DOHH2 (cell line): ENCODE results near the gene BCL2.

ENCODE experiments used
- H3F3A ChIP-seq: fragments of 200-600 bp; sonication (generic), shearing (Covaris generic); 2 replicates; pipeline ENCODE4 v1.6.0; 2016; ENCODE audit warnings: antibody characterized with exemption, mild to moderate bottlenecking; ENCODE audit not compliant: control insufficient read depth, insufficient read depth
- H3K27ac ChIP-seq: fragments of 200-600 bp; sonication (generic); 2 replicates; pipeline ENCODE4 v1.5.1; 2014; ENCODE audit warnings: low read depth, mild to moderate bottlenecking, low read length, moderate library complexity
- H3K27me3 ChIP-seq: fragments of 200-600 bp; sonication (generic); 2 replicates; pipeline ENCODE4 v1.6.1; 2014; ENCODE audit warnings: mild to moderate bottlenecking, low read length, mixed read lengths; ENCODE audit not compliant: control insufficient read depth
- H3K36me3 ChIP-seq: fragments of 200-600 bp; sonication (generic); 2 replicates; pipeline ENCODE4 v1.6.1; 2014; ENCODE audit warnings: mild to moderate bottlenecking, low read length, moderate library complexity, mixed read lengths; ENCODE audit not compliant: control insufficient read depth
- H3K4me1 ChIP-seq: fragments of 200-600 bp; sonication (generic); 2 replicates; pipeline ENCODE4 v1.6.1; 2014; ENCODE audit warnings: mild to moderate bottlenecking, low read length, mixed read lengths; ENCODE audit not compliant: control insufficient read depth
- H3K4me2 ChIP-seq: fragments of 200-600 bp; sonication (generic); 2 replicates; pipeline ENCODE4 v1.6.0; 2014; ENCODE audit warnings: mild to moderate bottlenecking, low read length, moderate library complexity
- H3K4me3 ChIP-seq: fragments of 200-600 bp; sonication (generic); 2 replicates; pipeline ENCODE4 v1.5.1; 2014; ENCODE audit warnings: mild to moderate bottlenecking, low read length, mixed read lengths
- H3K79me2 ChIP-seq: fragments of 200-600 bp; sonication (generic); 2 replicates; pipeline ENCODE4 v1.6.1; 2014; ENCODE audit warnings: mild to moderate bottlenecking, low read length, mixed read lengths; ENCODE audit not compliant: control insufficient read depth
- H3K9me2 ChIP-seq: fragments of 200-600 bp; sonication (generic); replicated peaks from 2 replicates; pipeline ENCODE4 v1.6.1; 2014; ENCODE audit warnings: mild to moderate bottlenecking, low read length, mixed read lengths; ENCODE audit not compliant: control insufficient read depth
- H3K9me3 ChIP-seq: fragments of 200-600 bp; sonication (generic); 2 replicates; pipeline ENCODE4 v1.6.1; 2014; ENCODE audit warnings: antibody characterized with exemption, low read length, mixed read lengths; ENCODE audit not compliant: control insufficient read depth, insufficient read depth
- H4K20me1 ChIP-seq: fragments of 200-600 bp; sonication (generic); 2 replicates; pipeline ENCODE4 v1.6.0; 2014; ENCODE audit warnings: low read depth, mild to moderate bottlenecking, antibody characterized with exemption, low read length, moderate library complexity; ENCODE audit not compliant: control insufficient read depth, insufficient read depth
- EZH2phosphoT487 ChIP-seq: fragments of 200-600 bp; sonication (generic); IDR thresholded peaks from 2 replicates; pipeline ENCODE4 v1.6.1; 2017; ENCODE audit warnings: borderline replicate concordance, mild to moderate bottlenecking, antibody characterized with exemption, low read length, moderate library complexity, mixed read lengths
- TF ChIP-seq, protein P1 (sequence below): fragments of 200-600 bp; sonication (generic); IDR thresholded peaks from one replicate; pipeline ENCODE4 v1.5.1; 2014; ENCODE audit warnings: antibody characterized with exemption, mild to moderate bottlenecking, low read depth, low read length; ENCODE audit not compliant: poor library complexity, severe bottlenecking

BCL2 gene

DNA sequence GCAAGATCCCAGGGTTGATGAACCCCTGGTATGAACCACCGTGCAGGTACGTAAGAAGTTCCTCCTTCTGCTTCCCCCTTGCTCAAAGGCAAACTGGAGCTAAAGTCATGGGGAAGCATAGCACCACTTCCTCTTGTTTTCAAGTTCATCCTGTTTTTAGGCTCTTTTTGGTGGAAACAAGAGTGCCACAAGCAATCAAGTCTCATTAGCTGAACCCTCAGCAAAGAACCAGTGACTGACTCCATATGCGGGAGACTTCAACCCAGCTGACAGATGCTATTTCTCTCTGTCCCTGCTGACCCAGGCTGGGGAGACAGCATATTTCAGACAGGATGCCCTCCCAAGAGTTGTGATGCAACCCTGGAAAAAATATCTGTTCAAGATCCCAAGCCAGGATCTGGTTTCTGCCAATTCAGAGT is 47.7 kb downstream of the BCL2 start:
- peaks cover 10% of the 10 kb centered on the region; the same call in 1 of the 2 replicates for H3K4me1 ChIP-seq
- H4K20me1 ChIP-seq: no peaks in the 10 kb centered on the region; the same call in 1 of the 2 replicates
- no peak overlapping the region for H3K27ac ChIP-seq

DNA sequence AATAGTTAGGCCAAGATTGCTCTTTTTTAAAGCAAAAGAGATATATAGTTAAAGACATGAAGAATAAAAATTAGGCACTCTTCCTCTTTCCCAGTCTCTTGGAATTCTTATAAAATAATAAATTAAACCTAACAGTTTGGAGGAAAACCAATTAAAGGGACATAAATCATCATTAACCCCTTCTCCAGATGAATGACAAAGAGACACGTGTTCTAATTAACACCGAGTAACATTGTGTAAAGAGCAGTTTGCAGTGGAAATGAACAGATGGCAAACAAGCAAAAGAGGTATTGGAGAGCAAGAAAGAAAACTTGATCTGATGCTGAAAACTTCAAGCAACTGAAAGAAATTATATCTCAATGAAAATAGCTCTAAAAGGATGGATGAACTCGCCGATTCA is 48.4 kb downstream of the BCL2 start:
- Histone ChIP-seq H3K9me2 (no peaks in the 10 kb centered on the region), H3F3A (peaks cover 9% of the 10 kb centered on the region; the same call in 1 of the 2 replicates), H3K4me1 (peaks cover 7% of the 10 kb centered on the region; the same call in 1 of the 2 replicates), H3K79me2 (peaks cover 96% of the 10 kb centered on the region), H3K9me3 (no peaks in the 10 kb centered on the region), H4K20me1 (no peaks in the 10 kb centered on the region; the same call in 1 of the 2 replicates), H3K4me2 (no peak overlapping the region), H3K27me3 (no peaks in the 10 kb centered on the region), H3K4me3 (no peak overlapping the region), H3K36me3 (peaks cover 75% of the 10 kb centered on the region), H3K27ac (no peak overlapping the region)
- TF ChIP-seq, protein P1, sequence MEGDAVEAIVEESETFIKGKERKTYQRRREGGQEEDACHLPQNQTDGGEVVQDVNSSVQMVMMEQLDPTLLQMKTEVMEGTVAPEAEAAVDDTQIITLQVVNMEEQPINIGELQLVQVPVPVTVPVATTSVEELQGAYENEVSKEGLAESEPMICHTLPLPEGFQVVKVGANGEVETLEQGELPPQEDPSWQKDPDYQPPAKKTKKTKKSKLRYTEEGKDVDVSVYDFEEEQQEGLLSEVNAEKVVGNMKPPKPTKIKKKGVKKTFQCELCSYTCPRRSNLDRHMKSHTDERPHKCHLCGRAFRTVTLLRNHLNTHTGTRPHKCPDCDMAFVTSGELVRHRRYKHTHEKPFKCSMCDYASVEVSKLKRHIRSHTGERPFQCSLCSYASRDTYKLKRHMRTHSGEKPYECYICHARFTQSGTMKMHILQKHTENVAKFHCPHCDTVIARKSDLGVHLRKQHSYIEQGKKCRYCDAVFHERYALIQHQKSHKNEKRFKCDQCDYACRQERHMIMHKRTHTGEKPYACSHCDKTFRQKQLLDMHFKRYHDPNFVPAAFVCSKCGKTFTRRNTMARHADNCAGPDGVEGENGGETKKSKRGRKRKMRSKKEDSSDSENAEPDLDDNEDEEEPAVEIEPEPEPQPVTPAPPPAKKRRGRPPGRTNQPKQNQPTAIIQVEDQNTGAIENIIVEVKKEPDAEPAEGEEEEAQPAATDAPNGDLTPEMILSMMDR: no peak
- no peak for TF ChIP-seq EZH2phosphoT487

More for the DNA sequence above, 47.7 kb downstream of the BCL2 start:
- no peak for TF ChIP-seq EZH2phosphoT487
- TF ChIP-seq, protein P1: no peak
- Histone ChIP-seq H3K9me3 (no peaks in the 10 kb centered on the region), H3K79me2 (peaks cover 98% of the 10 kb centered on the region), H3F3A (peaks cover 9% of the 10 kb centered on the region; the same call in 1 of the 2 replicates), H3K36me3 (peaks cover 79% of the 10 kb centered on the region), H3K4me3 (no peak overlapping the region), H3K9me2 (no peaks in the 10 kb centered on the region), H3K27me3 (no peaks in the 10 kb centered on the region), H3K4me2 (no peak overlapping the region)

DNA sequence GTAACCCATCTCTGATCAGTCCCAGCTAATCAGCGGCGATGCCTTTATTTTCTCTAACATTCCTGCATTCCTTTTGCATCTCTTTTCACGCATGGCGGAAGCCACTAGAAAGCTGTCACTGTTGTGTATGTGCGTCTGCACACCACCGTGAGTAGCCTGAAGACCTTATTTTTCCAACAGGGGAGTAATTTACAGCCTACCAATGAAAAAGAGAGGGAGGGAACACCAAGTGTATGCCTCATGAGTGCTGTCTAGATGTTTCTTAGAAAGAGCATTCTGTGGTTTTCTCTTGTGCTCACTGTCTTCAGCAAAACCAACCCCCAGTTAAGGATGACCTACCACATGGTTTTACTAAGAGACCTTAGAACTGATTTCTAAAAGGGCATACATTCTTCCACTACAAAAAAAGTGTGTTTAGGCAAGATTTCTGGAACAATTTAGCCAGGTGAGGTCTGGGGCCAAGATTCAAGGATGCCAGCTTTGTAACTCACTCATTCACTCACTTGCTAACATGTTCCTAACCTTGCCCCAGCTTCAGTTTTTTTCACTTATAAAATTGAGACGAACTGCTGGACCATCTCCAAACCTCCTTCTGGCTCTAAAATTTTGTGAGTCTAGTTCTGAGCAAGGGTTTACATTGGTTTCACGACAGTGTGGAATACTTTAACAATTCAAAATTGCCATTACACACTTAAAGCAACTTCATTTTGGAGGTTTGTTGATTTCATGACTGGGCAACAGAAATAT is 51.4 kb downstream of the BCL2 start:
- Histone ChIP-seq H3K4me2 (no peak overlapping the region), H3F3A (peaks cover 7% of the 10 kb centered on the region; the same call in 1 of the 2 replicates), H3K36me3 (peaks cover 80% of the 10 kb centered on the region), H3K4me1 (0 out of 2 replicates have a peak, but pooled peaks cover 3% of the 10 kb centered on the region), H3K27ac (no peak overlapping the region), H3K9me3 (no peaks in the 10 kb centered on the region), H3K79me2 (peaks cover 98% of the 10 kb centered on the region), H3K27me3 (no peaks in the 10 kb centered on the region), H3K9me2 (no peaks in the 10 kb centered on the region), H3K4me3 (no peak overlapping the region), H4K20me1 (peaks cover 3% of the 10 kb centered on the region; the same call in 1 of the 2 replicates)
- TF ChIP-seq EZH2phosphoT487: no peak
